Measurements from ENCODE around the gene TRAF7. TPM values are rescaled to one million over a fixed set of nuclear protein-coding genes. Genes with fewer than 3 reads are reported as not detected.
A peak's percentile ranks its signal among the peaks of the same experiment; 100 is the strongest.
"Not testable (repeated sequence)": the region's sequence is repeated elsewhere in the genome, so short reads cannot be mapped to it uniquely, and the experiment has no call there.

TRAF7 gene
- total RNA-seq, 1 donor from 2014 or later, result 66.1 TPM

DNA sequence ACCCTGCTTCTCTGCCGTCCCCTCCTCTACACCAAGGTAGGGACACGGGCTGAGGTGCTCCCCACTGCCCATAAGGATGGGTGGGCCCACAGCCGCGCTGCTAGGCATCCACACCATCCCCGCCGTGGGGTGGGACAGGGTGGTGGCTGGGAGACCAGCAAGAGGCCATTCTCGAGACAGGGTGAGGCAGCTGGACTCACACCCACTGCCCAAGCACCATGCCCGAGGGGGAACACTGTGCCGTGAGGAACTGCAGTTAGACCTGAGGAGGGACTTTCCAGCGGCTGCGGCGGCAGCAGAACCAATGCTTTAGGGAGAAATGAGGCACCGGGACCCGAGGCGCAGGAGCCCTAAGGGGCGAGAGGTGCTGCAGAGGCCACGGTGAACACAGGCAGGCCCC lies 33.2 kb upstream of the TRAF7 start:
- no peak for DNase-seq (ENCODE audit: low spot score in 2 of 2, unreplicated experiment in 2 of 2)
- no peaks in the 10 kb centered on the region for H3K27me3 Mint-ChIP-seq (ENCODE audit: low read depth)
- no peaks in the 10 kb centered on the region for H3K36me3 Mint-ChIP-seq
- H3K27ac Mint-ChIP-seq, result no peak overlapping the region
- H3K9me3 Mint-ChIP-seq, result no peaks in the 10 kb centered on the region
- TF ChIP-seq, protein P1, sequence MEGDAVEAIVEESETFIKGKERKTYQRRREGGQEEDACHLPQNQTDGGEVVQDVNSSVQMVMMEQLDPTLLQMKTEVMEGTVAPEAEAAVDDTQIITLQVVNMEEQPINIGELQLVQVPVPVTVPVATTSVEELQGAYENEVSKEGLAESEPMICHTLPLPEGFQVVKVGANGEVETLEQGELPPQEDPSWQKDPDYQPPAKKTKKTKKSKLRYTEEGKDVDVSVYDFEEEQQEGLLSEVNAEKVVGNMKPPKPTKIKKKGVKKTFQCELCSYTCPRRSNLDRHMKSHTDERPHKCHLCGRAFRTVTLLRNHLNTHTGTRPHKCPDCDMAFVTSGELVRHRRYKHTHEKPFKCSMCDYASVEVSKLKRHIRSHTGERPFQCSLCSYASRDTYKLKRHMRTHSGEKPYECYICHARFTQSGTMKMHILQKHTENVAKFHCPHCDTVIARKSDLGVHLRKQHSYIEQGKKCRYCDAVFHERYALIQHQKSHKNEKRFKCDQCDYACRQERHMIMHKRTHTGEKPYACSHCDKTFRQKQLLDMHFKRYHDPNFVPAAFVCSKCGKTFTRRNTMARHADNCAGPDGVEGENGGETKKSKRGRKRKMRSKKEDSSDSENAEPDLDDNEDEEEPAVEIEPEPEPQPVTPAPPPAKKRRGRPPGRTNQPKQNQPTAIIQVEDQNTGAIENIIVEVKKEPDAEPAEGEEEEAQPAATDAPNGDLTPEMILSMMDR (IDR thresholded peaks at IDR 0.05; ENCODE audit: unreplicated experiment), result no peak
- peaks cover 19% of the 10 kb centered on the region for H3K4me1 Mint-ChIP-seq
- no peak overlapping the region for H3K4me3 Mint-ChIP-seq

DNA sequence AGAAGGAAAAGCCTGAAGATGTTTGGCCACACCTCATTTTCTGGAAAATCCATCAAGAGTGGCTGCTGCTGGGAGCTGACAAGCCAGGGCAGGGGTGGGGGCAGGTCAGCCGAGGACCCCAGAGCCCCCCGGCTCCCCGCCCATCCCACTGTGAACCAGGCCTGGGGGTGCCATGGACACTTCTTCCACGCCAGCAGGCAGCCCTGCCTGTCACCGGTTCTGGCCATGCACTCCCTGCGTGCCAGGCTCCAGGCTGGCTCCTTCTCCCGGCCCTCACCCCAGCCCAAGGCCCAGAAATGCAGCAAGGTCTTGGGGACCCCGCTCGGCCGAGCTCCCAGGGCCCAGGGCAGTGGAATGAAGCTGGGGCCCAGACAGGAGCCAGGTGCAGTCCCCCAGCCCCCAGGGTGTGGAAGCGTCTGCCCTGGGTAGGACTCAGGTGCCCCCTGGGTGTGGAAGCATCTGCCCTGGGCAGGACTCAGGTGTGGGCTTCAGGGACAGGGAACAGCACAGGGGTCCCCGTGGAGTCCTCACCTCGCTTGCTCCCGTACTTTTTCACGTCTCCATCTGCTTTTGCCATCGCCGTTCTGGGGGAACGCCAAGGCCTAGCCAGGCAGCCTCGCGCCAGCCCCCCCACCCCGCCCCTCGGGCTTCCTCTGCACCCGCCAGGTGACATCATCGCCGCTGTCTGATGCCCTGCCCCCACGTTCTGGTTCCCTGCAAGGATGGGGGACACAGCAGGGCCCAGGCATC lies 32.5 kb upstream of the TRAF7 start:
- DNase-seq (ENCODE audit: low spot score in 2 of 2, unreplicated experiment in 2 of 2); H3K9me3 Mint-ChIP-seq; H3K27me3 Mint-ChIP-seq (ENCODE audit: low read depth); H3K4me3 Mint-ChIP-seq; H3K36me3 Mint-ChIP-seq; H3K27ac Mint-ChIP-seq: not testable (repeated sequence)
- peaks cover 20% of the 10 kb centered on the region for H3K4me1 Mint-ChIP-seq

DNA sequence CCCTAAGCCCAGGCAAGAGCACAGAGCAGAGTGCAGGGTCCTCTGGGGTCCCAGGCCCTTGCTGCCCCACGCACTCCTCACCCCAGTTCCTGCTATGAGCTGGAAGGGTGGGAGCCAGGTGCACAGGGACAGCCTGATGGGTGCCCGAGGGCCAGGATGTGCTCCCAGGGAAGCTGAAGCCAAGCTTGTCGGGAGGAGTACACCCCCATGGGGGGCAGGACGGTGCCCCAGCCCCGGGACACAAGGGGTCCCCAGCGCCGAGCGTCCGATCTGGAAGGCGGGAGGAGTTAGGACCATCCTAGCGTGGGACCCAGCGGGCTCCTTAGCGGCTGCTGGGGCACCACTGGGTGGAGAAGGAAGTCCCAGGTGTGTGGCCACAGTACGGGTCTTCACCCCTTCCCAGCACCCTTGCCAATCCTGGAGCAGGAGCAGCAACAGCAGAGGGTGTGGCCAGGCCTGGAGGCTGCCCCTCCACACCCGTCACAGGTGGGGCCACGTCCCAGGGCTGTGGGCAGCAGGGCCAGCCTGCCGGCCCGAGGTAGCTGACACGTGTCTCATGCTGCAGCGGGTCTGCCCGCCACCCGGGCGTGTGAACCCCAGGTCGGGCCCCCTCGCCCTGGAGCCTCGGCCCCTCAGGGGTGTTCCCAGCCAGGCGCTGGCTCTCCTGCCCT lies 31.7 kb upstream of the TRAF7 start:
- DNase-seq (ENCODE audit: low spot score in 2 of 2, unreplicated experiment in 2 of 2); H3K27me3 Mint-ChIP-seq (ENCODE audit: low read depth); H3K27ac Mint-ChIP-seq; H3K4me3 Mint-ChIP-seq; H3K36me3 Mint-ChIP-seq; H3K9me3 Mint-ChIP-seq: not testable (repeated sequence)
- peaks cover 25% of the 10 kb centered on the region for H3K4me1 Mint-ChIP-seq

DNA sequence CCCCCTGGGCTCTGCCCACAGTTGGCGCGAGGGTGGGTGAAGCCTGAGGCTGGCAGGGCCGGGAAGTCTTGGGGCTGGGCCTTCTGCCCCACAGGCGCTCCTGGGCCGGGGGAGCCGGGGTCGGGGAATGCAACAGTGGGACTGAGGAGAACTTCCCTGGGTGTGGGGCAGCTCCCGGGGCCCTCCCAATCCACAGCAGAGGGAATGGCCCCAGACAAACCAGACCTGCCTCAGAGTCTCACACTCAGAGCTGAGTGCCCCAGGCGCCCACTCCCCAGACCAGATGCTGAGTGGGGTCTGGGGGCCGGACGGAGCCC lies 31.2 kb upstream of the TRAF7 start:
- not testable (repeated sequence) for H3K36me3 Mint-ChIP-seq; DNase-seq (ENCODE audit: low spot score in 2 of 2, unreplicated experiment in 2 of 2); H3K4me3 Mint-ChIP-seq; H3K9me3 Mint-ChIP-seq; H3K27me3 Mint-ChIP-seq (ENCODE audit: low read depth)
- Mint-ChIP-seq H3K27ac (peak overlapping the region; percentile 39), H3K4me1 (peaks cover 25% of the 10 kb centered on the region)

DNA sequence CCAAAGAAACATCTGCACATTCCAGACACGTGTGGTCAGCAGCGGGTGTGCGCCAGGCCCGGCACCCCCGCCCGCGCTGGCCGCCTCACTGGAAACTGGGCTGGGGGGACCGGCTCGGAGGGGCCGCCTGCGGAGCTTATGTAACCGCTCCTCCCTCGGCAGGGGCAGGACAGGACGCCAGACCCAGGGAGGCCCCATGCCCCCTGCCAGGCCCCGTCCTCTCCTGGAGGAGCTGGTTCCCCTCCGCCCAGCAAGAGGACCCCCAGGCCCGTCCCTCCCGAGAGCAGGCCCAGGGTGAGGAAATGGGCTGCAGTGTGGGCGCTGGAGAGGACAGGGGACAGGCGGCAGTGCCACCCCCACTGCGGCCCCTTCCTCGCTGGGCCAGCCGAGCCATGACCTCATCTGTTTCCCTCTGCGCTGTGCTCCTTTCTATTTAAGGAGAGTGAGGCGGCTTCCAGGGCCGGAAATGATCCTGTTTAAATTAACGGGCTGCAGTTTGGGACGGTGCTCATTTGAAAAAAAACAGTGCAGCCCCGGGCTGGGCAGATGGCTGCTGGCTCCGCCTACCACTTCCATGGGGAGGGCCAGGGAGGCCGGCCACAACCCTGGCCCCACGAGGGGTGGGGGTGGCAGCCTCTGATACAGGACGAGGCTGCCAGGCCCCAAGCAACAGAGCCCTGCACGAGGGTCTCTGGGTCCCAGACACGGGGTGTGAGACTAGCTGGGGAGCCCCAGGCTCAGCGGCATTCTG lies 30.7 kb upstream of the TRAF7 start:
- H3K27me3 Mint-ChIP-seq (ENCODE audit: low read depth); H3K36me3 Mint-ChIP-seq; H3K9me3 Mint-ChIP-seq; DNase-seq (ENCODE audit: low spot score in 2 of 2, unreplicated experiment in 2 of 2): not testable (repeated sequence)
- Mint-ChIP-seq H3K27ac (peak overlapping the region; percentile 92), H3K4me3 (peak overlapping the region; percentile 52), H3K4me1 (peaks cover 27% of the 10 kb centered on the region)

DNA sequence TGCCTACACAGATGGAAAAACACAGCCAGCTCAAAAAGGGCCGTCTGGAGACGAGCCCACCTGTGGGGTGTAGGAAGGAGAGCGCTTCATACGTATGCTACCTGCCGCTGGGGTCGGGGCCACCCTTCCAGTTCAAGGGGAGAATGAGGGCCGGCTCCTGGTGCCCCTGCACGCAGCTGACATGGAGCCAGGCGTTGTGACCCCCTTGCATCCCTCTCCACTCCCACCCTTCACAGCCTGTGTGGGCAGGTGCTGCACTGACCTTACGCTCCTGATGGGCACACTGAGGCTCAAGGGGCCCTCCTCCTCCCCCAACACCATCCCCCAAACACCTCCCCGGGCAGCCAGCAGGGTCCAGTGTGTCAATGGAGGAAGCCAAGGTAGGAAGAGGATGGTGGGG lies 30.0 kb upstream of the TRAF7 start:
- H3K27ac Mint-ChIP-seq, result peak overlapping the region; percentile 92
- not testable (repeated sequence) for H3K9me3 Mint-ChIP-seq; DNase-seq (ENCODE audit: low spot score in 2 of 2, unreplicated experiment in 2 of 2); H3K27me3 Mint-ChIP-seq (ENCODE audit: low read depth); H3K36me3 Mint-ChIP-seq
- H3K4me3 Mint-ChIP-seq, result peak overlapping the region; percentile 52
- peaks cover 32% of the 10 kb centered on the region for H3K4me1 Mint-ChIP-seq

DNA sequence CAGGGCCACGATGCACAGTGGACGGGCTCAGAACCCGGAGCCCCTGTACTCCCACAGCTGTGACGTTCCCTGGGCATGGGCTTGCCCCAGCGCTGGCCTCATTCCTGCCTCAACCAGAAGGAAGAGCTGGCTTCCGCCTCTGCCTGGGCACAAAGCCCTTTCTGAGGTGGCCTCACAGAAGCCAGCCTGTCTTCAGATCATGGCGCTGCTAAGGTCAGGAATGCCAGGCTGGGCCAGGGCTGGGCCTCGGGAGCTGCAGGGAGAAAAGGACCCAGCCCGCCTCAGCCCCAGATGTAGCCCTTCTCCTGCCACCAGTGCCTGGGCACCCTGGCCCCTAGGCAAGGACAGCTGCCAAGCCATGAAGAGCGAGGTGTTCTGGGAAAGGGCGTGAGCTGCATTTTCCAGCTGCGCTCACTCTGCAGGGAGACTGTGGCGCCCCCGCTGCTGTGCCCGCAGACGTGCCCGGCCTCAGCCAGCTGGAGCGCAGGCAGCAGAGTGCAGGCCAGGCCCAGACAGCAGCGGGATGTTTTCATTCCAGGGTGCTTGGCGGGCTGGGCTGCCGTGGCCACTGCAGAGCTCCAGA lies 29.3 kb upstream of the TRAF7 start:
- not testable (repeated sequence) for H3K9me3 Mint-ChIP-seq; DNase-seq (ENCODE audit: low spot score in 2 of 2, unreplicated experiment in 2 of 2); H3K36me3 Mint-ChIP-seq; H3K4me3 Mint-ChIP-seq; H3K27me3 Mint-ChIP-seq (ENCODE audit: low read depth)
- Mint-ChIP-seq H3K27ac (peak overlapping the region; percentile 50), H3K4me1 (peaks cover 33% of the 10 kb centered on the region)

DNA sequence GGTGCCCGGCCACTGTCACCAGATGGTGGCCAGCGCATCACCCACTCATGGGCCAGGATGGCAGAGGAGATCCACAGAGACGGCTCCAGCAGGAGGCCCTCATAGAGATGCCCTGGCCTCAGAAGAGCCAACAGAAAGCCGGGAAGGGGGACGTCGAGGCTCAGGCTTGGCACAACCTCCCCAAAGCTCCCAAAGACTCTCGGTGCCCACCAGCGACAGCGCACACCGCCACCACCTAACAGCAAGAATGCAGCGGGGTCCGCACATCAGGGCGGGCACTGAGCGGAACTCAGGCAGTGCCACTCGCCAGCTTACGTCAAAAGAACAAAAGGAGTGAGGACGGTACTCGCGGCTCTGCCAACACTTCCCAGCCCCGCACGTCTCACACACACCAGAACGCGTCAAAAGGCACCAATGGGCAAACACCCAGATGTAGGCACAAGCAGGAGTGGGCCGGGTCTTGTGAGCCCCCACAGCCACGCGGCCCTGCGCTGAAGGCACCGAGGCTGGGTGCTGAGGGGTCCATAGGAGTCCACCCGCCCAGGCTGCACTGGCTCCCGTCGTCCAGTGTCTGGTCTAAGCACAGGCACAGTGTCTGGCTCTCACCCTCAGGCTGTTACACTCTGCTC lies 28.5 kb upstream of the TRAF7 start:
- H3K36me3 Mint-ChIP-seq; H3K27me3 Mint-ChIP-seq (ENCODE audit: low read depth); H3K4me3 Mint-ChIP-seq; H3K9me3 Mint-ChIP-seq; DNase-seq (ENCODE audit: low spot score in 2 of 2, unreplicated experiment in 2 of 2): not testable (repeated sequence)
- Mint-ChIP-seq H3K4me1 (peaks cover 33% of the 10 kb centered on the region), H3K27ac (peak overlapping the region; percentile 81)

DNA sequence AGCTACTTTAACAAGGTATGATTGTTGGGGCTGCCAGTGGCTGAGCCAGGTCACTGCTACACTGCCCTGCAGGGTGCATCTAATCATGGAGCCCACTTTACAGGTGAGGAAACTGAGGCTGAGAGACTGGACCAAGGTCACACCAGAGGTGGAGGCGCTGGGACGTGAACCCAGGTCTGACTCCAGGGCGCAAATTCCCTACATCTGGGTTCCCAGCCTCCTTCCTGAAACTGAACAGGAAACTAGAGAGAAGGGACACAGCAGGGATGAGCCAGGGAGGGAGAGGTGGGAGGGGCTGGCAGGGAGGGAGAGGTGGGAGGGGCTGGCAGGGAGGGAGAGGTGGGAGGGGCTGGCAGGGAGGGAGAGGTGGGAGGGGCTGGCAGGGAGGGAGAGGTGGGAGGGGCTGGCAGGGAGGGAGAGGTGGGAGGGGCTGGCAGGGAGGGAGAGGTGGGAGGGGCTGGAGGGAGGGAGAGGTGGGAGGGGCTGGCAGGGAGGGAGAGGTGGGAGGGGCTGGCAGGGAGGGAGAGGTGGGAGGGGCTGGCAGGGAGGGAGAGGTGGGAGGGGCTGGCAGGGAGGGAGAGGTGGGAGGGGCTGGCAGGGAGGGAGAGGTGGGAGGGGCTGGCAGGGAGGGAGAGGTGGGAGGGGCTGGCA lies 27.8 kb upstream of the TRAF7 start:
- not testable (repeated sequence) for H3K9me3 Mint-ChIP-seq; DNase-seq (ENCODE audit: low spot score in 2 of 2, unreplicated experiment in 2 of 2); H3K36me3 Mint-ChIP-seq; H3K27me3 Mint-ChIP-seq (ENCODE audit: low read depth)
- Mint-ChIP-seq H3K27ac (peak overlapping the region; percentile 30), H3K4me3 (peak overlapping the region; percentile 20), H3K4me1 (peaks cover 33% of the 10 kb centered on the region)

DNA sequence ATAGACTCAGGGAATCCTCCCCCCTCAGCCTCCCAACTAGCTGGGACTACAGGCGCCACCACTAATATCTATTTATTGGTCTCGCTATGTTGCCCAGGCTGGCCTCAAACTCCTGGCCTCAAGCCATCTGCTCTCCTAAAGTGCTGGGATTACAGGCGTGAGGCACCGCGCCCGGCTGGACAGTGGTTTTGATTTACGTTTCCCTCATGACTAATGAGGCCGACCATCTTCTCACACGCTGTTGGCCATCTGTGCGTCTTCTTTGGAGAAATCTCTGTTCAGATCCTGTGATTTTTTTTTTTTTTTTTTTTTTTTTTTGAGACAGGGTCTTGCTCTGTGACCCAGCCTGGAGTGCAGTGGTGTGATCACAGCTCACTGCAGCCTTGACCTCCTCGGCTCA lies 26.3 kb upstream of the TRAF7 start:
- not testable (repeated sequence) for H3K4me3 Mint-ChIP-seq; H3K27ac Mint-ChIP-seq; H3K36me3 Mint-ChIP-seq; H3K27me3 Mint-ChIP-seq (ENCODE audit: low read depth); DNase-seq (ENCODE audit: low spot score in 2 of 2, unreplicated experiment in 2 of 2); H3K9me3 Mint-ChIP-seq
- H3K4me1 Mint-ChIP-seq, result peaks cover 33% of the 10 kb centered on the region

DNA sequence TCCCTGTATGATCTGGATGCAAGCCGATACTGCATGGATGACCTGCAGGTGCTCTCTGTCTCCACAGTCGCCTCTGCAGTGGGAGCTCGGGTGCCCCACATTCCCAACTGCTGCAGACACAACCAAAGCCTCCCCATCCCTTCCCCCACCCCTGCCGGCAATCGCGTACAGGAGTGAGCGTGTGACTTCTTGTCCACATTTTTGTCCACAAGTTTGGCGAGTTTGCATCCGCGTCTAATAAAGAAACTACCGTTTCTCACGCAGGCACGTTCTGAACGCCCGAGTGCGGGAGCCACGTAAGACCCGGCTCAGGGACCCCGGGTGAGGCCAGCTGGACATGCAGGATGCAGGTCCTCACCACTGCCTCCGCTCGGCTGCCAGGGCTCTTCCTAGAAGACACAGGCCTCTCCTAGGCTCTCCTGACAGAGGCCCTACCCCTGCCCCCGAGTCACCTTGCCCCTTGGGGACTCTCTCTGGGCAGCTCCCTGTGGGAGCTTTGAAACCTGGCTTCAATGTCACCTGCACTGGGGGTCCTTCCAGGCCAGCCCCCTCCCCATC lies 25.6 kb upstream of the TRAF7 start:
- peak overlapping the region; percentile 85 for H3K27ac Mint-ChIP-seq
- DNase-seq (ENCODE audit: low spot score in 2 of 2, unreplicated experiment in 2 of 2); H3K36me3 Mint-ChIP-seq; H3K27me3 Mint-ChIP-seq (ENCODE audit: low read depth); H3K9me3 Mint-ChIP-seq; H3K4me3 Mint-ChIP-seq: not testable (repeated sequence)
- peaks cover 34% of the 10 kb centered on the region for H3K4me1 Mint-ChIP-seq

DNA sequence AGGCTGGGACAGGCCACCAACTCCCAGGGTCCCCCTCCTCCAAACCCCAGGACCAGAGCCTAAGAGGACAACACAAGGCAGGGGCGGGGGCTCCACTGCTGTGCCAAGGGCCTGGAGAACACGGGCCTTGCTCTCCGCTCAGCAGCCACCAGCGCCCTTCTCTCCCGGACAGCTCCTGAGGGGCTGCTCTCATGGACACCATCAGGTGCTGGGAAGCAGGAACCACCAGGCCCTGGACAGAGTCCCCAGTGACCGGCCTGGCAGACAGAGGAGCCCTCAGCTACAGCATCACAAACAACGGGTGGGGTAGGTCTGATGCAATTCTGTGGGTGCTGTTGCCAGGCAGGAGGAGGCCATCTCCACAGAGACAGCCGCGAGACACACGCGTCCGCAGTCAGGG lies 21.8 kb upstream of the TRAF7 start:
- not testable (repeated sequence) for H3K27ac Mint-ChIP-seq; H3K36me3 Mint-ChIP-seq; H3K9me3 Mint-ChIP-seq; H3K4me3 Mint-ChIP-seq; H3K27me3 Mint-ChIP-seq (ENCODE audit: low read depth); DNase-seq (ENCODE audit: low spot score in 2 of 2, unreplicated experiment in 2 of 2)
- H3K4me1 Mint-ChIP-seq, result peaks cover 13% of the 10 kb centered on the region
